Stimulated activated CD8-positive, alpha-beta memory T cell treated with anti-CD3 and anti-CD28 coated beads, Interleukin-7, amount 100 ng/mL, for 1 hour (primary cell): Measurements from ENCODE around the gene TSSK3.
"Not testable (repeated sequence)": the region's sequence is repeated elsewhere in the genome, so short reads cannot be mapped to it uniquely, and the experiment has no call there.

ENCODE experiments used
- DNase-seq, 2 donors: peaks; one replicate each; pipeline ENCODE4 v3.0.0-alpha.2; 2020; ENCODE audit warnings: low read depth in 2 of 2

Gene TSSK3

DNA sequence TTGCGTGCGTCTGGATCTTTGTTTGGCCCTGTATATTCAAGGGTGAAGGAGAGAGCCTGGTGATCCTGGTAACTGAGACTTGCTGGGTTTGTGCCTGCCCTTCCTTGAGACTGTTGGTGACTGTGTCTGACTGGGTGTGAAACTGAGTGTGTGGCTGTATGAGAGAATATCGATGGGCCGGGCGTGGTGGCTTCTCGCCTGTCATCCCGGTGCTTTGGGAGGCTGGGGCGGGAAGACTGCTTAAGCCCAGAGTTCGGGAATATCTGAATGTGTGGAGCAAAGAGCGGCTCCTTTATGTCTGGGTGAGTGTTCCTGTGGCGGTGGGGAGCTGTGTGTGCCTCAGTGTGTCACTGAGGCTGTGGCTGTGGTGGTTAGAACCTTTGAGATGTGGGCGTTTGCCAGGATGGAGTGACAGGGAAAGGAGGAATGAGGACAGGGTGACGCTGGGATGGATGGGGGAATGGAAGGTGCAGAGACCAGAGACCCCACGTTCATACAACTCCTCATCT, 23.6 kb upstream of the TSSK3 start:
- DNase-seq = no peak

DNA sequence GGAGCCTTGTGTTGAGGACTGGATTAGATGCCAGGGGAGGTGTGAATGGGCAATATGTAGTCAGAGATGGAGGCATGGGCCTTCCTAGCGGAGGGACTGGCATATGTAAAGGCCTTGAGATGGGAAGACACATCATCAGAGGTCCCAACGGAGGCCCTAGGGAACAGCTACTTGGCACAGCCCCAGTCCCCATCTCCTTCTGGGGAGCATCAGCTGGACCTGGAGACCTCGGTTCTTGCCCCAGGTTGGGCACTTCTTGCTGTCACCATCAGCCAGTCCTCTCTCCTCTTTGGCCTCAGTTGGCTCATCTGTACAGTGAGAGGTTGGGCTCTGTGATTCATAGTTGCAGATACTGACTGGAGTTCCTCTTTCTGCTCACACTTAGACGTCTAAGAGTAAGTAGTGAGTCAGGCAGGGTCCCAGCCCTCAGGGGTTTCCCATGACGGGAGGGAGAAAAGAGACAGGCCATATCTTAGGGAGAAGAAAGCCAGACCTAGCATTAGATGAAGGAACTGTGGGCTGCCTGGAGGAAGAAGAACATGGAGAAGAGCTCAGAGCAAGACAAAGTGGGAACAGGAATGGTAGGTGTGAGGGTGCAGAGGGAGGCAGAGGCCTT, 22.9 kb upstream of the TSSK3 start:
- DNase-seq = no peak

DNA sequence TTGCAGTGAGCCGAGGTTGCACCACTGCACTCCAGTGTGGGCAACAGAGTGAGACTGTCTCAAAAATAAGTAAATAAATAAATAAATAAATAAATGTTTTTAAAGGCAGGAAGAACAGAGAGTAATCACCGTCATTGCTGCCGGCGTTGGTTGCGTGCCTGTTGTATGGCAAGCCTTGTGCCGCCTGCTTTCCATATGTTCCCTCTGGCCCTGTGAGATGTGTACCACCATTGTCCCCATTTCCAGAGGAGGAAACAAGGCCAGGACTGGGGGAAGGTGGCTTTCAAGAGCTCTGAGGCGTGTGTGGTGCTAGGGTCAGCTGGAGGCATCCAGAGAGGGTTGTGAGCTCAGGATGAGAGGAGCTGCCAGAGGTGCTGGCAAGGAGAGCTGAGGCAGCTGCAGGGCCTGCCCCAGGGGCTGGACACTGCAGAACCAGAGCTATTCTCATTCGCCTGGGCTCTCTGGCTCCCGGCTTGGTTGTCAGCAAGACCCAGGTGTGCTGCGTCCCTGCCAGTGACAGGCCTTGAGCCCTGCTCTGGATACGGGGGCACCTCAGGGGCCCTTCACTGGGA, 21.1 kb upstream of the TSSK3 start:
- no peak for DNase-seq

DNA sequence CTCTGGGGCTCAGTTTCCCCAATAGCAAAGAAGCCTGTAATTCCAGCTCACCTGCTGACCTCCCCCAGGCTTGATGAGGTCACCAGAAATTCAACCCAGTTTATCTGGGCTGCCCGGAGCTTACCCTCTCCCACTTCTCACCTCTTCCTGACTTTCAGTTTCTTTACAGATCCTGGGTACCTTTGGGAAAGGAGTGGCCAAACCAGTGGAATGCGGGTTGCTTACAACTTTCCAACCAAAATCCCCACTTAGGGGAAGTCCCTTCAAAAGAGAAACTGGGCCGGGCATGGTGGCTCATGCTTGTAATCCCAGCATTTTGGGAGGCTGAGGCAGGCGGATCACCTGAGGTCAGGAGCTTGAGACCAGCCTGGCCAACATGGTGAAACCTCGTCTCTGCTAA, 20.4 kb upstream of the TSSK3 start:
- DNase-seq = no peak

- no peak for DNase-seq
Measured at GRCh38 chr1:32342704-32343103, 19.6 kb upstream of the TSSK3 start.

GRCh38 chr1:32345289-32345827, 17.0 kb upstream of the TSSK3 start:
- no peak for DNase-seq

DNA sequence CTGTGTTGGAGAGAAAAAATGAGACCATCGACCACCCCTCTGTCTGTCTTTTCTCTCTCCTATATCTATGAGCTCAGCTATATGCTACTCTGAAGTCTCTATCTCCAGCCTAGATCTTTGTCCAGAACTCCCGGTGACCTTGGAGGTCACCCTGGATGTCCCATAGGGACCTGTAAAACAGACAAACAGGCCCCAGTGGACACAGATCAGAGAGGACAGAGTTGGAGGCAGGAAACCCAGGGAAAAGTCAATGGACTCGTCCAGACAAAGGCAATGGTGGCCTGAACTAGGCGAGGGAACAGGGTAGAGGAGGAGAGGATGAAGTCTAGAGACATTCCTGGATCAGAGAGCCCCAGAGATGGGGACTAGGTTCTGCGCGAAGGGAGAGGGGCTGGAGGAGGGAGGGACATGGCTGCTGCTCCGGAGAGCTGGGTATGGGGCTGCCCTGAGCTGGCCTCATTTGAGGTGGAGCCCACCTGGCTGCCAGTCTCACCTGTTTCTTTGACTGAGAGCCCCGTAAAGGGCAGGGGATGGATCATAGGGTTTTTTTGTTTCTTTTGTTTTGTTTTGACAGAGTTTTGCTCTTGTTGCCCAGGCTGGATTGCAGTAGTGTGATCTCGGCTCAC, 15.7 kb upstream of the TSSK3 start:
- DNase-seq = no peak

GRCh38 chr1:32349211-32349708, 13.1 kb upstream of the TSSK3 start:
- DNase-seq = no peak

GRCh38 chr1:32350785-32351398, 11.4 kb upstream of the TSSK3 start:
- peak in 1 of 2 donors; percentile 46 for DNase-seq

GRCh38 chr1:32351399-32352238, 10.7 kb upstream of the TSSK3 start:
- peak; percentile 70 to 79 for DNase-seq

- no peak for DNase-seq
Measured at GRCh38 chr1:32352239-32352745, 10.0 kb upstream of the TSSK3 start.

DNA sequence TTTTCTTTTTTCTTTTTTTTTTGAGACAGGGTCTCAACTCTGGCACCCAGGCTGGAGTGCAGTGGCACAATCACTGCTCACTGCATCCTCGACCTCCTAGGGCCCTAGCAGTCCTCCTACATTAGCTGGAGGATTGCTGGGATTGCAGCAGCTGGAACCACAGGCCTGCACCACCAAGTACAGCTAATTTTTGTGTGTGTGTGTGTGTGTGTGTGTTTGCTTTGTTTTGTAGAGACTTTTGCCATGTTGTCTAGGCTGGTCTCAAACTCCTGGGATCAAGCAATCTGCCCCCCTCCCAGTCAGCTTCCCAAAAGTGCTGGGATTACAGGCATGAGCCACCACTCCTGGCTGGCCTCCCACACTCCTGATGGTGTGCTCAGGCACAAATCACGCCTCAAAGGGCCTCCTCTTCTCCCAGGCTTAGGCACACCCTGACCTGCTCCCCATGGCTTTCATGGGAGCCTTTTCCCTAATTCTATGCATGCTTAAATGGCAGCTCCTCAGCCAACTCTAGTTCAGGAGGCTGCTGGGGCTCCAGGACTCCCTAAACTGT, 9.4 kb upstream of the TSSK3 start:
- no peak for DNase-seq

DNA sequence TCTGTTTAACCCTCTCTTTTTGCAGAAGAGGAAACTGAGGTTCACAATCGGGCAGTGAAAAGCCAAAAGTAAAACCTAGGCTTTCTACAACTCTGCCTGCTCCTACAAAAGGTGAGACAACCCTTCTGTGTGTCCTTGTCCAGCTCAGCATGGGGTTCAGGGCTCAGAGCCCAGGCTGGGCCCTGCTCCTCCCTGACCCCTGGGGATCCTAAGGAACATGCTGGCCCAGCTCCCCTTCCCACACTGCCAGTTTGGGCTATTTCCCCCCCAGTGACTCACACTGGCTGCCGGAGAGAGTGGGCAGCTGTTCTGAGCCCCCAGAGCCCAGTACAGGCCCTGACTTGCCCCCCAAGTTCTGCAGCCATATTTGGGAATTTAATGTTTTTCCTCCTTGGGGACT, 8.9 kb upstream of the TSSK3 start:
- no peak for DNase-seq

DNA sequence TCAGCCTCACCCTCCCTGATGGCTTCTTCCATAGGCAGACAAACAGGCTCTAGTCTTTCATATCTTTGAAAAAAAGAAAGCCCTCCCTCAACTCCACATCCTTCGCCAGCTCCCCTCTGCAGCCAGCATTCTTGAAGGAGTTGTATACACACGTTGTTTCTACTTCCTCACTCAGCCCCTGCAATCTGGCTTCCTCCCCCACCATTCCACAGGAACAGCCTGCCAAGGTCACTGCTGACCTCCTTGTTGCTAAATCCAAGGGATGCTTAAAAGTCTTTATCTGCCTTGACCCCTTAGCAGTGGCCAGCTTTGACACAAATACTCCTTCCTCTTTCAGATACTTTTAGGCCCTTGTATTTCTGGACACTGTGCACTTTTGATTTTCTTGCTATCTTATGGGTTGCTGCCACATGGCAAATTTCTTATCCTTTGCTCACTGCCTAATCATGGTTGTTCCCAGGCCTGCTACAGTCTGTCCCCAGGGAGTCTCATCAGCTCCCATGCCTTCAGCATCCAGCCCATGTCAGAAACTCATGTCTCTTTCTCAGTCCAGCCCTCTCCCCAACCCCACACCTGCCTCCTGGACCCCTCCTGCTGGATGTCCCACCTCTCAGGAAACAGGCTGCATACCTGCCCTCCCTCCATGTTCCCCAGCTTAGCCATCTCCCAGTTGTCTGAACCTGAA, 8.3 kb upstream of the TSSK3 start:
- DNase-seq = no peak

DNA sequence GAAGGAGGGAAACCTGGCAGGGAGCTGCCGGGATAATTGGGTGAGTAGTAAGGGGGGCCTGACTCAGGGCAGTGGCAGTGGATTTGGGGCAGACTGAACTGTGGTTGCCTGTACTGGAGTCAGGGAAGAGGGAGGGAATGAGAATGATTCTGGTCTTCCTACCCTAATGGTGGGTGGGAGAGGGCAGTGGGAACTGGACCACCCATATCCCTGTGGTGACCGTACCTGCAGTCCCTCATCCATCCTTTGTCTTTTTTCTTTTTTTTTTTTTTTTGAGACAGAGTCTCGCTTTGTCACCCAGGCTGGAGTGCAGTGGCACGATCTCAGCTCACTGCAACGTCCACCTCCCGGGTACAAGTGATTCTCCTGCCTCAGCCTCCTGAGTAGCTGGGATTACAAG, 6.6 kb upstream of the TSSK3 start:
- not testable (repeated sequence) for DNase-seq

GRCh38 chr1:32356478-32356877, 5.9 kb upstream of the TSSK3 start:
- DNase-seq = no peak

DNA sequence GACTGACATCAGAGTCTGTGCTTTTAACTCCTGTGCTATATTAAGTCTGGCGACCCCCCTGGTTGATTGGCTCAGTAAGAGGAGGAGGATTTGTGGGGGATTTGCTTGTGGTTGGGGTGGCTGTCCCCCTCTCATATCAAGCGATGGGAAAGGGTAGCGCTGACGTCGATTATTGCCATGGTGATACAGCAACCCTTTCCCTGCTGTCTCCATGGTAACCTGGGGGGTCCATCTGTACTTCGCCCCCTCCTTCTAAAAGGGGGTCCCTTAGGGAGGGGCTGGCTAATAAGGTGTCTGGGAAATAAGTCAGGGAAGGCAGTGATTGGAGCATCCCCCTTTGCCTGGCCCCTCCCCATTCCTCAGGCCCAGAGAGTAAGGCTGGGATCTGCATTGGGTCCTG, 4.7 kb upstream of the TSSK3 start:
- DNase-seq = no peak

GRCh38 chr1:32358435-32358834, 3.9 kb upstream of the TSSK3 start:
- no peak for DNase-seq

- no peak for DNase-seq
Measured at GRCh38 chr1:32361308-32361673, 1.0 kb upstream of the TSSK3 start.

DNA sequence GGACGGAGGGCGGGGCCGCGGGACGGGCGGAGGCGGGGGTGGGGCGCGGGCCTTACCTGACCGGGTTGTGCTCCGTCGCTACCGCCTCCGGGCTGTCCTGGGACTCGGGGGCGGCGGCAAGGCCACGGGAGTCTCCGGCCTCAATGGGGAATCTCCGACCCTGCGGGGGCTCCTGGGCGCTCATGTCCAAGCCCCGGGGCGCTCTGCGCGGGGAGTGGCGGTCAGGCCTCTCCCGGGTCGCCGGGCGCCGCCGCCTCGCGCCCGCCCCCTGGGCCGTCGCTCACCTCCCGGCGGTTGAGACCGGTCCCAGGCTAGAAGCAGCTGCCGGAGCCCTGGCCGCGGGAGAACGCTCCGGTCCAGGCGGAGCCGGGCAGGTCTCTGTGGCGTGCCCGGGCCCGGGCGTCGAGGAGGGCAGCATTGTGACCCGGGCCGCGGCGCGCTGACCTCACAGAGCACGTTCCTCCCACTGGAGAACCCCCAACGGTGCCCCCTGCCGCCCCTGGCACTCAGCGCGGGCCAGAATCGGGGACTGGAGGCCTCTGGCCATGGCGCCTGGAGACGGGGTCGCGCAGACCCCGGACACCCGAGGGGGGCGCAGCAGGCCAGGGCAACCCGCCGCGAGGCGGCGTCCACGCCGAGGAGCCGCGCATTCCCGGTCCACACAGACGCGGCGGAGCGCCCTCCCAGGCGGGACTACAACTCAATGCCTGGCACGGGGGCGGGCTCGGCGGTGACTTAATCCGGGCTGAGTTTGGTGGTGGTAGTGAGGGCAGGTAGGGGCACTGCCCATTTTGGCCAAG, 465 bp upstream of the TSSK3 start:
- DNase-seq = no peak
